Measurements from ENCODE around the gene RGMB.

- no peak for TF ChIP-seq POLR2AphosphoS5 (IDR thresholded peaks at IDR 0.05; ENCODE audit: low read depth, low read length)
- no peak for TF ChIP-seq TAF1 (IDR thresholded peaks at IDR 0.05; ENCODE audit: borderline replicate concordance, insufficient read depth, low read length)
- TF ChIP-seq REST (IDR thresholded peaks at IDR 0.05; ENCODE audit: insufficient read depth in 1 of 2, low read depth in 2 of 2, low read length in 2 of 2) = no peak
- TF ChIP-seq SIN3A (IDR thresholded peaks at IDR 0.05; ENCODE audit: borderline replicate concordance, insufficient read depth, low read length) = no peak
Measured at GRCh38 chr5:98770209-98770910, 3.1 kb upstream of the RGMB start.
